ENCODE results near the gene MAML3. TPM values are rescaled to one million over a fixed set of nuclear protein-coding genes. Genes with fewer than 3 reads are reported as not detected.

Gene MAML3
- total RNA-seq (2022; extraction: Qiagen RNA extraction), result 11.6 to 16.7 TPM (median 13.6 TPM) in 5 replicates

GRCh38 chr4:140153718-140154571 is at the start of gene MAML3:
MAML3 (minus strand) TSS chr4:140154184; CDS start chr4:140153327, 857 bp downstream.

Other genes starting within 250 kb of the MAML3 start
- 22.6 to 34.8 TPM (median 26.9 TPM) in 5 replicates for gene SCOC, start 219.5 kb upstream of the MAML3 start, total RNA-seq (2022; extraction: Qiagen RNA extraction)